A549 treated with GW870086 at 1 μM for 4 hours (cell line): Measurements from ENCODE around the gene FBRS. TPM values are rescaled to one million over a fixed set of nuclear protein-coding genes. Genes with fewer than 3 reads are reported as not detected.

ENCODE experiments used
- total RNA-seq: library from RNA; stranded (reverse); fragments of 200-300 nt; extraction: Qiagen RNA extraction; gene quantifications from 5 replicates; pipeline ENCODE4 v1.2.3, GENCODE V29; 2022; ENCODE audit warnings: low read depth

Gene FBRS
- total RNA-seq, result 29.0 to 42.4 TPM (median 40.9 TPM) in 5 replicates

DNA sequence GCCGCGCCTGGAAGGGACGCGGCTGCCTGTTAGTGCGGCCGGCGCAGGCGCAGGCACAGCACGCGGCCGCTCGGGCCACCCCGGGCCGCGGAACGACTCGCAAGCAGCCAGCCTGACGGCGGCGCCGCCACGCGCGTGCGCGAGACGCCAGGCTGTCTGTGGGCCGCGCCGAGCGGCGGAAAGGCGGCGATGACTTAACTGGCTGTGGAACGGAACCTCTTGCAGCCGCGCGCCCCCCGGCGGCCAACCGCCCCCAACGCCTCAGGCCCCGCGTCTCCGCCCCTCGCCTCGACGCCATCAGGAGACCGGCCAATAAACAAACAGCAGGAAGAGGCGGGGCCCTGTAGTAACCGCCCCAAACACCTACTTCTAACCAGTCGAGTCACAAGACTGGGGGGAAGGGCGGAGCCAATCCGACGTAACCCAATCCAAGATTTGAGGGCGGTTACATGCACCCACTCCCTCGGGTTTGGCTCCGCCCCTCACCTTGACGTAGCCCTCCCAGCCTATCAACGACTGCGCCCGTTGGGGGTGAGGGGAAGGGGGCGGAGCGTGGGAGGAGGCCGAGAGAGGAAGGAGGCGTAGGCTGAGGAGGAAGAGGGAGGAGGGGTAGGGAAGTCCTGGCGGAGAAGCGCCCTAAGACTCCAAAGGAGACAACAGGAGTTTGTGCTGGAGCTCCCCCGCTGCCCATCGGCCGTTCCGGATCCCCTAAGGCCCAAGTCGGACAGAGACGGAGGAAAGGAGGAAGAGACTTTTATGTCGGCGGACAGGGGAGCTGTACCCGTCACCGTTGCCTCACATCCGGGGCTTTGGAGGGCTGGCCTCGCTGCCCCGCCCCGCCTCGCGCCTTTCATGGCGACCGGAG lies at the start of gene FBRS:
FBRS (plus strand) TSS at position 566 of the 865 bp plus-strand sequence. CDS start 1,088 bp downstream, outside the sequence.

DNA sequence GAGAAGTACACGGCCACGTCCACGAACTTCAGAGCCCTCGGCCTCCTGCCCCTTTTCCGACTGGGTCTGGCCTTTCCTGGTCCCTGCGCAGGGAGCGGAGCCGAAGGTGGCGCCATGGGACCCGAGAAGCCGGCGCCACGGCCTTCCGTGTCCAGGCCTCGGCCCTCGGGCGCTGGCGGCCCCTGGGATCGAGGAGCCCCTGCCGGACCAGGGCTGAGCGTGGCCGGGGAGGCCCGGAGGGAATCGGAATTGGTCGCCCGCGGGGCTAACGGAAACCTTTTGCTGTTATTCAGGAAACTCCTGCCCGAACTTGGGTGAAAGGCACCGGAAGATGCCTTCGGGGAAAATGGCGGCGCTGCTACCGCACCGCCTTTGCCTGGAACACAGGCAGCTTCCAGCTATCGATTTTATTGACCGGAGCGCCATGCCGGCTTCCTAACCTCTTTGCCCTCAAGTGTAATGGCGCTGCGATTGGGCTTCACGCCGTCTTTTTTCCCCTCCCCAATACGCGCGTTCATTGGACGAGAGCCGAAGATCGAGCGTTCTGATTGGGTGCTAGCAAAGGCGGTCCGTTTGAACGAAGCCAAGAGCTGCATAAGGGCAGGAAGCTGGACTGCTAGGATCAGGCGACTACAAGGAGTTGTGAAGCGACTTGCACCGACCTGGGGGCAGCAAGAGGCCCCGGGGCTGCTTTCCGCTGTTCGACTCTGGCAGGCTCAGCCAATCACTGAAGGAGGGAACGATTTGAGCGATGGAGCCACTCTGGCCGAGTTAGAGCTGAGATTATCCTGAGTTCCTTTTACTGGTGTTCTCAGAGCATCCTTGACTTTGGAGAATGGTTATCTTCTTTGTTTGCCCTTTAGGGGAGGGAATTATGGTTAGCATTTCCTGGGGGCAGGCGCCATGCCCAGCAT lies 48.0 kb upstream of the FBRS start, which contains the start of gene ZNF689:
ZNF689 (minus strand) TSS at position 464 of the 914 bp plus-strand sequence; CDS start at position 116, 348 bp downstream.

DNA sequence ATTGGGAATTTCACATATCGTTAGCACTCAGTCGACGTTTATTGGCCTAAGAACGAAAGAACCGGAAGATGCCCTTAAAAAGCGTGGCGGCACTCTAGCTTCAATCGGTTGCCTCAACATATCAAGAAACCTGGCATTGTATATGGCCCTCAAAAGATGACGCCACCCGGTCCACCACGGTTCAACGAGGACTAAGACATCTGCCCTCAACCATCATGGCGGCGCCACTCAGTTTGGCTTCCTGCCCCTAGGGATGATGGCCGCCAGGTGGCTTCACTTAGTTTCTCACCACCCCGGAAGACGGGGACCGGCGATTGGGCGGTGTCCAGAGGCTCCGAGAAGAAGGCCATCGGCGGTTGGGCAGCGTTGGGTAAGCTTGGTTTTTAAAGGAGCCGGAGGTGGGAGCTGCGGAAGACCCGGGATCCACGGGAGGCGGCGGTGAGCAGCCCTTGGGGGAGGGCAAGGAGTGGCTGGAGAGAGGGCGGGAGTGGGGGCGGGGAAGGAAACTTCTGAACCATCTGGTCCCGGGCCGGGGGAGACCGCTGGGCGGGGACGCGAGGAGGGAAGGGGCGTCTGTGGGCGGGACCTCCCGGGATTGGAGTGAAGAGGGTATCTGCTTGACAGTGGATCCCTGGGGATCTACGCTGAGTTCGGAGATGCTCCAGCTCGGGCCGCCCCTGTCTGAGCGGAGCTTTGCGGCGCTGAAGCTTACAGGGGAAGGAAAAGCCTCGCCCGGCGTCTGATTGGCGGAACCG lies 7.7 kb upstream of the FBRS start, which contains the start of gene PRR14:
PRR14 (plus strand) TSS at position 592 of the 755 bp plus-strand sequence. CDS start 686 bp downstream, outside the sequence.

DNA sequence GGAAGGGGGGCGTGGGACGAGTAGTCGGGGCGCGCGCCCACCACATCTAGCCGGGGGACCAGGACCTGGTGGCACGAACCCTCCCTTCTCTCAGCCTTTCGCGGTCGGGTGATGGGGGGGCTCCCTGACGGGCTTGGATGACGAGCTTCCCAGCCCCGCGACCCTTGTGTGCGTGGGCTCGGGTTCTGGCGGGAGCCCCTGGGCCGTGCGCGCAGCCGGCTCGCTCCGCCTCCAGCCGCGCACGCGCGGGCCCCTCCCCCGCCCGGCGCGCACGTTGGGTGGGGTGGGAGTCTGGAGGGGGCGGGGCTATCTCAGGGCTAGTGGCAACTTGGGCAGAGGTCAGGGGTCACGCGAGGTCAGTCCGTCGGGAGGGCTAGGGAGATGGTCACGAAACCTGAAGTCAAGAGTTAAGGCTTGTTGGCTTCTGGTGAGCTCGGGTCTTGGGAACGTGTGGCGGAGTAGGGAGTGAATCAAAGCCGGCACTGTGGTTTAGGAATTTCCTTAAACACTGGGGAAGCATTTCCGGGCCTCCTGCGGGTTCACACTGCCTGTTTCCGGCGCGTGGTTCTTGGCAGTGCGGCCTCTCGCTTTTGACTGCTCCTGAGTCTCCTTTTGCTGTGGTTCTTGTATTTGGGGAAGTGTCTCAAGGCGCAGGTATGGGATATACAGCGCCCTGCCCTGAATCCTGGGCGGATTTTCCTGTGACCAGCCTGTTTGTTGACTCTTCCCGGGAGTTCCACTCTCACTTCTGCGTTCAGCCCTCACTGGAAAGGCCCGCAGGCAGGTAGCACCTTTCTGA lies 40.8 kb downstream of the FBRS start, which contains the start of gene SRCAP:
SRCAP (plus strand) TSS at position 356 of the 799 bp plus-strand sequence. CDS start 1,654 bp downstream, outside the sequence.

Other genes with a start within 250 kb of the FBRS start
- 101 to 138 TPM (median 133 TPM) in 5 replicates for gene DCTPP1, start 228.4 kb upstream of the FBRS start, total RNA-seq
- gene SEPHS2, start 212.6 kb upstream of the FBRS start, total RNA-seq, result 47.6 to 51.6 TPM (median 49.4 TPM) in 5 replicates
- gene ITGAL, start 185.7 kb upstream of the FBRS start, total RNA-seq, result 0.02 TPM in 1 of 5 replicates, not detected in the others
- gene ZNF768, start 131.9 kb upstream of the FBRS start, total RNA-seq, result 37.2 to 46.2 TPM (median 45.5 TPM) in 5 replicates
- gene ZNF747, start 123.6 kb upstream of the FBRS start, total RNA-seq, result 3.3 to 4.9 TPM (median 4.5 TPM) in 5 replicates
- gene ZNF764, start 100.1 kb upstream of the FBRS start, total RNA-seq, result 4.2 to 6.6 TPM (median 6.2 TPM) in 5 replicates
- gene ZNF688, start 86.7 kb upstream of the FBRS start, total RNA-seq, result 5.5 to 8.0 TPM (median 6.7 TPM) in 5 replicates
- not detected in 5 replicates for gene ZNF785, start 72.7 kb upstream of the FBRS start, total RNA-seq
- gene ZNF689, start 48.0 kb upstream of the FBRS start, total RNA-seq, result 7.3 to 9.9 TPM (median 8.5 TPM) in 5 replicates
- gene PRR14, start 7.5 kb upstream of the FBRS start, total RNA-seq, result 20.5 to 24.8 TPM (median 22.6 TPM) in 5 replicates
- gene SRCAP, start 40.7 kb downstream of the FBRS start, total RNA-seq, result 10.9 to 27.0 TPM (median 21.2 TPM) in 5 replicates
- gene PHKG2, start 90.0 kb downstream of the FBRS start, total RNA-seq, result 23.5 to 29.4 TPM (median 28.8 TPM) in 5 replicates
- gene CFAP119, start 103.6 kb downstream of the FBRS start, total RNA-seq, result 5.6 to 9.2 TPM (median 7.7 TPM) in 5 replicates
- 71.8 to 88.1 TPM (median 83.4 TPM) in 5 replicates for gene RNF40, start 103.9 kb downstream of the FBRS start, total RNA-seq
- gene ZNF629, start 128.8 kb downstream of the FBRS start, total RNA-seq, result 15.4 to 18.3 TPM (median 18.0 TPM) in 5 replicates
- gene BCL7C, start 235.6 kb downstream of the FBRS start, total RNA-seq, result 26.1 to 42.8 TPM (median 37.7 TPM) in 5 replicates
- 0.13 to 0.39 TPM (median 0.23 TPM) in 4 of 5 replicates, not detected in the other for gene CTF1, start 238.2 kb downstream of the FBRS start, total RNA-seq